ENCODE measurements around the gene ALDH1A1. TPM values are rescaled to one million over a fixed set of nuclear protein-coding genes. Genes with fewer than 3 reads are reported as not detected.

The ALDH1A1 gene
- polyA plus RNA-seq, 1 experiment, result 7.0 TPM

DNA sequence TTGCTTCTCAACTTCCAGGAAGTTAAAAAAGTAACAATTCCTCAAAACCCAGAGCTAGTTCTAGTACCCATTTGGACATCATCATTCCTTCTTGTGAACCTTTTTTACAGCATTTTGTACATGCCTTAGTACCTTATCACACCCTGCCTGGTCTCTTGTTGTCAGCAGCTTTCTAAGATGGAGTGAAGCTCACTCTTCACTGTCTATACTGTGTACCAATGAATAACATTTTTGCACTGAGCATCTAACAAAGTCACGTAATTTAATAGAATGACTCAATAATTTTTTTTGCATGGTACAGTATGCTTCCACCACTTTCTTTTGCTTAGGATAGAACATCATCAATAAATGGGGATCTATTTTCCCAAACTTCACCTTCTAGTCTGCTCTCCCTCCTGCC lies 29.8 kb downstream of the ALDH1A1 start:
- H3K27ac ChIP-seq (ENCODE audit: low read depth, low read length), result no peak overlapping the region
- H3K27me3 ChIP-seq (ENCODE audit: control insufficient read depth, insufficient read depth, low read length), result no peaks in the 10 kb centered on the region
- ChIA-PET CTCF (interaction anchor here (1.7 kb wide), 1 partner anchor 101 kb away, joined by 3 read pairs; no protein-coding TSS in a partner anchor), POLR2A (no interaction called here)
- no peak for DNase-seq (ENCODE audit: low read depth, low spot score)
- H3K9me3 ChIP-seq (ENCODE audit: control insufficient read depth, insufficient read depth, low read length), result no peaks in the 10 kb centered on the region
- no peak overlapping the region for H3K4me3 ChIP-seq (ENCODE audit: low read depth, low read length)
- TF ChIP-seq, protein P1, sequence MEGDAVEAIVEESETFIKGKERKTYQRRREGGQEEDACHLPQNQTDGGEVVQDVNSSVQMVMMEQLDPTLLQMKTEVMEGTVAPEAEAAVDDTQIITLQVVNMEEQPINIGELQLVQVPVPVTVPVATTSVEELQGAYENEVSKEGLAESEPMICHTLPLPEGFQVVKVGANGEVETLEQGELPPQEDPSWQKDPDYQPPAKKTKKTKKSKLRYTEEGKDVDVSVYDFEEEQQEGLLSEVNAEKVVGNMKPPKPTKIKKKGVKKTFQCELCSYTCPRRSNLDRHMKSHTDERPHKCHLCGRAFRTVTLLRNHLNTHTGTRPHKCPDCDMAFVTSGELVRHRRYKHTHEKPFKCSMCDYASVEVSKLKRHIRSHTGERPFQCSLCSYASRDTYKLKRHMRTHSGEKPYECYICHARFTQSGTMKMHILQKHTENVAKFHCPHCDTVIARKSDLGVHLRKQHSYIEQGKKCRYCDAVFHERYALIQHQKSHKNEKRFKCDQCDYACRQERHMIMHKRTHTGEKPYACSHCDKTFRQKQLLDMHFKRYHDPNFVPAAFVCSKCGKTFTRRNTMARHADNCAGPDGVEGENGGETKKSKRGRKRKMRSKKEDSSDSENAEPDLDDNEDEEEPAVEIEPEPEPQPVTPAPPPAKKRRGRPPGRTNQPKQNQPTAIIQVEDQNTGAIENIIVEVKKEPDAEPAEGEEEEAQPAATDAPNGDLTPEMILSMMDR (IDR thresholded peaks at IDR 0.05; ENCODE audit: low read depth, low read length), result no peak

DNA sequence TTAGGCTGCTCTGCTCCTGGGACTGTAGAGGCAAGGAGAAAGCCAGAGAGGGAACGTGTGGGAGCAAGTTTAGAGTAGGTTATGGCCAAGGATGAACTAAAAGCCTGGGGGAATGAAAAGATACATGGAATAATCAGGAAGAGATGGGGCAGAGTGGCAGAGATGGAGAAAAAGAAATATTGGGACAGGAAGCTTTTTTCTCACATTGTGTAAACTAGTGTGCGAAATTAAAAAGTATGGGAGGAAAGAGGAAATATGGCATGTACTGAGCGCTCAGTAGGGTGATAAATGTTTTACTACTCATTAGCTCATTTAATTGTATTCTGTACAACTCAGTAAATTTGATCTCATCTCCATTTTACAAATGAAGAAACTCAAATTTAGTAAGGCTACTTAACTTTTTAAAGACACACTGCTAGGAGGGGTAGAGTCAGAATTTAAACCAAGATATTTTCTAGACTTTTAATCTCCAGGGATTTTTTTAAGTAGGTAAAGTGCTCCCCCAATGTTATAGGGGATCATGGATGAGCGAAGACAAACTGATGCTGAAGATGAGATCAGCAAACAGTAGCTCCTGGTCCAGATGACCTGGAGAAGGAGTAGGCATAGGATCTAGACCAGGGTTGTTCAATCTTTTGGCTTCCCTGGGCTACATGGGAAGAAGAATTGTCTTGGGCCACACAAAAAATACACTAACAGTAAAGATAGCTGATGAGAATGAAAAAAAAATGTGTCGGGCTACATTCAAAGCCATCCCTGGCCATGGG lies 30.8 kb downstream of the ALDH1A1 start:
- CTCF ChIA-PET, result interaction anchor here (1.7 kb wide), 1 partner anchor 100 kb away, joined by 3 read pairs; no protein-coding TSS in a partner anchor
- Histone ChIP-seq H3K27me3 (ENCODE audit: control insufficient read depth, insufficient read depth, low read length) (no peaks in the 10 kb centered on the region), H3K27ac (ENCODE audit: low read depth, low read length) (no peak overlapping the region), H3K4me3 (ENCODE audit: low read depth, low read length) (no peak overlapping the region), H3K9me3 (ENCODE audit: control insufficient read depth, insufficient read depth, low read length) (no peaks in the 10 kb centered on the region)
- POLR2A ChIA-PET, result no interaction called here
- DNase-seq (ENCODE audit: low read depth, low spot score), result no peak
- TF ChIP-seq, protein P1 (IDR thresholded peaks at IDR 0.05; ENCODE audit: low read depth, low read length), result no peak

DNA sequence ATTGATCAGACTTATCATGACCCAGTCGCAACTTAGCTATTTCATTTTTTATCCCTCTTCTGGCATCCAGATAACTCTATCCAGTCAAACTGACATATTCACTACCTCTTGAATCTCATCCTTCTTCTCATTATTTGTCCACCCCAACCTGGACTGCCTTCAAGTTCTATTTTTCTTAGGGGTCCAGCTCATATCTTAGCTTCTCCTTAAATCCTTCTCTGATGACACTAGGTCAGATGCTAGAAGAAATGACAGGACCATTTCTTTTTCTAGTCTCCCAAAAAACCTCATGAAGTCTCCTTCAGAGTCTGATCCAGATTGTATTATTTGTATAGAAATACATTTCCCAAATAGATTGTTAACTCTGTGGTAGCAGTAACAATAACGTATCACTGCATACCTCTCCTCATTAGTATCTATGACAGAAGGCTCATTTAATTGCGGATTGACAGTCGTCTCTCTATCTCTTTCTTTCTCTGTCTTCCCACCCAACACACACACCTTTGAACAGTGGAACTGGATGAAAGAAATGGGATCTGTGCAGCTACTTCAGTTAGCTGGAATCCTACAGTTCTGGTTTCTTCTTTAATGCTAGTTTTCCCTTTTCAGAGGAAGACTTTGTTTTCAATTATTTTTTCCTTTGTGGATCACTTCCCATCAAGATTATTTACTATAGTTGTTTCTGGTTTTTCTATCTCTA lies 33.5 kb downstream of the ALDH1A1 start:
- TF ChIP-seq, protein P1 (IDR thresholded peaks at IDR 0.05; ENCODE audit: low read depth, low read length), result no peak
- H3K27me3 ChIP-seq (ENCODE audit: control insufficient read depth, insufficient read depth, low read length), result no peaks in the 10 kb centered on the region
- no peak overlapping the region for H3K27ac ChIP-seq (ENCODE audit: low read depth, low read length)
- no peaks in the 10 kb centered on the region for H3K9me3 ChIP-seq (ENCODE audit: control insufficient read depth, insufficient read depth, low read length)
- no peak for DNase-seq (ENCODE audit: low read depth, low spot score)
- H3K4me3 ChIP-seq (ENCODE audit: low read depth, low read length), result no peak overlapping the region
- ChIA-PET POLR2A (no interaction called here), CTCF (no interaction called here)

DNA sequence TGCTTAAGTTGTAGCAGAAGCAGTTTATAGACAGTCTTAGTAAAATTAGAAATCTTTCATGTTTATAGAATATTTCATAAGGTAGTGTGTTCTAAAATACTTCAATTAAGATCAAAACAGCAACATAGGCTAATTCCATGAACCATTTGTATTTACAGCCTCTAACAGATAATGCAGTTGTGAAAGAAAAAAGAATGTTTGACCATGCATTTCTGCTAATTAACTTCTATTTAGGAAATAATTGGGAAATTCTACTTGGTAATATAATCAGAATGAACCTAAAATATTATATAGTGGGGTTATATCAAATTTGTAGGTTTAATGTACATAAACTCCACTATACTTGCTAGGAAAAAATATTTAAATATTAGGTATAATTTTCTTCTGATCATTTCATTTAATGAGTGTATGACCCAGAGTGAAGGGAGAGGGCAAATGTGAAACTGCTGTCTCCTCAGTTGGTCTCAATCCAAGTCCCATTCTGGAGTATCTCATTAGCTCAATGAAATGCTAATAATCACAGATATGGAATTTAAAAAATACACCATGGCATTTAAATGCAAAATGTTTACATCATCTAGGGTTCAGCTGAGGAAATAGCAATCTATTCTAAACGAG lies 34.9 kb downstream of the ALDH1A1 start:
- TF ChIP-seq, protein P1 (IDR thresholded peaks at IDR 0.05; ENCODE audit: low read depth, low read length), result no peak
- ChIA-PET POLR2A (no interaction called here), CTCF (interaction anchor here (0.7 to 0.9 kb wide), 2 partner anchors 631 to 637 kb away, joined by 3 to 10 read pairs; no protein-coding TSS in a partner anchor)
- H3K4me3 ChIP-seq (ENCODE audit: low read depth, low read length), result no peak overlapping the region
- H3K9me3 ChIP-seq (ENCODE audit: control insufficient read depth, insufficient read depth, low read length), result no peaks in the 10 kb centered on the region
- no peak overlapping the region for H3K27ac ChIP-seq (ENCODE audit: low read depth, low read length)
- DNase-seq (ENCODE audit: low read depth, low spot score), result no peak
- H3K27me3 ChIP-seq (ENCODE audit: control insufficient read depth, insufficient read depth, low read length), result no peaks in the 10 kb centered on the region

DNA sequence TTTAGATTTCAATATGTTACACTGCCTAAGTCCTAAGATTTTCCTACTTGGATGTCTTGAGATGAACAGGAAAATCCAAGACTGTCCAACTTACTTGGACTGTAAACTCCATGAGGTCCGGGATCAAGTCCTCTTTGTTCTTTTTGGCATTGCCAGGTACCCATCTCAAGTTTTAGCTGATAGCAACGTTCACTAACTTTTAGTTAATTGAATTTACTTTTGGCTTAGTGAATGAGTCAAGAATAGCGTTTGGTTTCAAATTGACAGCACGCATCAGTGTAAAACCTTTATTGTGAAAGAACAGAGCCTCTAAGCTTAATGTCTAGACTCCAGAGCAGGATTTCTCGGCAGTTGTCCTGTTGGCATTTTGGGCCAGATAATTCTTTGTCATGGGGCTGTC lies 37.2 kb downstream of the ALDH1A1 start:
- TF ChIP-seq, protein P1 (IDR thresholded peaks at IDR 0.05; ENCODE audit: low read depth, low read length), result no peak
- H3K9me3 ChIP-seq (ENCODE audit: control insufficient read depth, insufficient read depth, low read length), result no peaks in the 10 kb centered on the region
- ChIA-PET CTCF (no interaction called here), POLR2A (no interaction called here)
- H3K27me3 ChIP-seq (ENCODE audit: control insufficient read depth, insufficient read depth, low read length), result no peaks in the 10 kb centered on the region
- DNase-seq (ENCODE audit: low read depth, low spot score), result no peak
- H3K4me3 ChIP-seq (ENCODE audit: low read depth, low read length), result no peak overlapping the region
- no peak overlapping the region for H3K27ac ChIP-seq (ENCODE audit: low read depth, low read length)

All from AG04450 (cell line).